ENCODE measurements around the gene XYLT1.
"Not testable (repeated sequence)": the region's sequence is repeated elsewhere in the genome, so short reads cannot be mapped to it uniquely, and the experiment has no call there.

The XYLT1 gene, protein sequence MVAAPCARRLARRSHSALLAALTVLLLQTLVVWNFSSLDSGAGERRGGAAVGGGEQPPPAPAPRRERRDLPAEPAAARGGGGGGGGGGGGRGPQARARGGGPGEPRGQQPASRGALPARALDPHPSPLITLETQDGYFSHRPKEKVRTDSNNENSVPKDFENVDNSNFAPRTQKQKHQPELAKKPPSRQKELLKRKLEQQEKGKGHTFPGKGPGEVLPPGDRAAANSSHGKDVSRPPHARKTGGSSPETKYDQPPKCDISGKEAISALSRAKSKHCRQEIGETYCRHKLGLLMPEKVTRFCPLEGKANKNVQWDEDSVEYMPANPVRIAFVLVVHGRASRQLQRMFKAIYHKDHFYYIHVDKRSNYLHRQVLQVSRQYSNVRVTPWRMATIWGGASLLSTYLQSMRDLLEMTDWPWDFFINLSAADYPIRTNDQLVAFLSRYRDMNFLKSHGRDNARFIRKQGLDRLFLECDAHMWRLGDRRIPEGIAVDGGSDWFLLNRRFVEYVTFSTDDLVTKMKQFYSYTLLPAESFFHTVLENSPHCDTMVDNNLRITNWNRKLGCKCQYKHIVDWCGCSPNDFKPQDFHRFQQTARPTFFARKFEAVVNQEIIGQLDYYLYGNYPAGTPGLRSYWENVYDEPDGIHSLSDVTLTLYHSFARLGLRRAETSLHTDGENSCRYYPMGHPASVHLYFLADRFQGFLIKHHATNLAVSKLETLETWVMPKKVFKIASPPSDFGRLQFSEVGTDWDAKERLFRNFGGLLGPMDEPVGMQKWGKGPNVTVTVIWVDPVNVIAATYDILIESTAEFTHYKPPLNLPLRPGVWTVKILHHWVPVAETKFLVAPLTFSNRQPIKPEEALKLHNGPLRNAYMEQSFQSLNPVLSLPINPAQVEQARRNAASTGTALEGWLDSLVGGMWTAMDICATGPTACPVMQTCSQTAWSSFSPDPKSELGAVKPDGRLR

DNA sequence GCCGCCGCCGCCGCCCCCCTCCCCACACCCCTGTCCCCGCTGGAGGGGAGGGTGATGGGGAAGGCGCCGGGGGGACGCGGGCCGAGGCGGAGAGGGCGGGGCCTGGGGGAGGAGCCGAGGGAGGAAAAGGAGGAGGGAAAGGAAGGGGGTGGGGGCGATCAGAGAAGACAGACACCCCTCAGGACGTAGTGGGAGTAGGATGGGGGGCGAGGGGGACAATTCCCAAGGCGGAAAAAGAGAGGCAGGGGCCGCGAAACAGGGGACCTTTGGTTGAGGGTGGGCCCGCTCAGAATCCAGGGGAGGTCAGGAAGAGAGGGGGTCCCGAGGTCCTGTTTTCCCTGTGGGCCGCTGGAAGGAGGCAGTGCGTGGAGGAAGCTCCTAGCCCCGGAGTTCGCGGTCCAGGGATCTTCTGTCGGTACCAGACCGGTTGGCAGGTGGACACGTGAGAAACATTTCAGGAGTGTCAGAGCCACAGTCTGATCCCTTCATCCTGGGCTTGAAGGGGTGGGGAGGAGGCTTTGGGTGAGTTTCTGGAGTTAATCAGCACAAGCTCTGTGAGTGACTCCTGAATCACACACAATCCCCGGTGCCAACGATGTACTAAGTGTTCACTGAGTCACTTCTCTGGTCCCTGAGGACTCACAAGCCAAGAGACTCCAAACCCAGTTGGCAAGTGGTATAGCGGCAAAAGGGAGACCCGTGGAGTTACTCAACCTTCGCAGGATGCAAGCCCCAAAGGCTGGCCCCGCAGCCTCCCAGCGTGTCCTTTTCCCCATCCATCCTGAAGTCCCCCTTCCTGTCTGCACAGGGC is at the start of gene XYLT1:
XYLT1 (minus strand) TSS at position 53 of the 811 bp plus-strand sequence. CDS start 164 bp downstream, outside the sequence.
- DNase-seq (ENCODE audit: low read depth in 1 of 2, low spot score in 1 of 2): no peak

DNA sequence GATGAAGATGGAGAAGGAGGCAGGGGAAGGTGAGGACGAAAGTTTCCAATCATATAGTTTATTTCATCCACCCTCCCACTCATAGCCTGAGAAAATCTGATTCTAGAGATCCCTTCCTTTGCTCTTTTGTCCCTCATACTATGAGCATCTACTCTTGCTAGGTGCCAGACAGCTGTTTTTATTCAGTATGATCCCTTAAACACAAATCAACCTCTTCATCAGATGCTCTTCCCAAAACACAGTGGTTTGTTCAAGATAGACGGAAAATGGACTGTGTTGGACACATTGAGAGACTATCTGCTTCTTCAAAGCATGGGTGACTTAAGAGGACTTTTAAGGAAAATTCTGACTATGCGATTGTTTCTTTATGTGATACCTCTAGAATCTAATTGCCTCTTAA is 49.4 kb upstream of the XYLT1 start:
- no peak for DNase-seq (ENCODE audit: low read depth in 1 of 2, low spot score in 1 of 2)

DNA sequence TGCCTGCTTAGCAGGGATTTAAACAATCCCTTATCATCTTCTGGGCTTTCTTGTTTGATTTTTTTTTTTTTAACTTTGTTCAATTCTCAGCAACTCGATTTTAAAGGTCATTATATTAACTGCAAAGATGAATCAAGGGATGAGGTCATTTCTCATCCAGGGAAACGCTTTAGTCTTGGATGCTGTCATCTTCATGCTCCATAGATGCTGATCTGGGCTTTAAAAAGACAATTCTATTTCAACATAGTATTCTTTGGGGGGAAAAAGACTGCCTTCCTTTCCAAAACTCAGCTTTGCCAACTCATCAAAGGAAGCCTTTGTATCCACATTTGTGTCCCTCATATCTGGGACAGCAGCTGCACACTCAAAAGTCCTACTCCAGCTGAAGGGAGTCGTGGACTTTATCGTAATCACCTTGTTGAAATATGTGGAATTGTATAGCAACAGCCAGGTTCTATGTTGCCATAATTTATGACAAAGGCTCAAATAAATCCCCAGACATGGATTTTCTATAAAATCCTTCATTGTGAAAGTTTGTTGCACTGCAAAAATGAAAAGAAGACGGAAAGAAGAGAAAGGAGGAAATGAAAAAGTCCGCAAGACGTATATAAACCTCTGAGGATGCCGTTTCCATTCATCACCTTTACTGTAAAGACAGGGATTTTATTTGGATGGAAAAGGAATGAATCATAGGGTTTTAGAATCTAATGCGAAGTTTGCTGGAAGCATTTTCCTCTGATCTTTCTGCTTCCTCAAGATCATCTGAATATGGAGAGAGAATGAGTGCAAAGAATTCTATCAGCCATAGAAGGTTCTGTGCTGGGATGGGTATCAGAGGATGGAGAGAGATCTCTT is 48.6 kb upstream of the XYLT1 start:
- no peak for DNase-seq (ENCODE audit: low read depth in 1 of 2, low spot score in 1 of 2)

DNA sequence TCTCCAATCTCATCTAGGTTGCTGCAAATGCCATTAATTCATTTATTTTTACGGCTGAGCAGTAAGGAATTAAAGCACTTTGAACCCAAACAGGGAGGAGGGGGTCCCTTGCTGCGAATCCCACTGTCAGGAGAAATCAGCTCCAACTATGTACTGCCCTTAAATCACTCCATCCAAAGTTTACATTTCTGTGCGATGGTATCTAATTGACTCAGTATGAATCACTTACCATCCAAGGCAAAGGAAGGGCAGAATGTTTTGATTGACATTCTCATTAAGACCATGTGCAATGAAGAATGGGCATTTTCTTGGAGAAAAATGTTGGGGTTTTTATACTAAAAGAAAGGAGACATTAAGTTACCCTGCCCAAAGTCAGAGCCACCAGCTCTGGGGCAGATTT is 47.7 kb upstream of the XYLT1 start:
- DNase-seq (ENCODE audit: low read depth in 1 of 2, low spot score in 1 of 2): no peak

DNA sequence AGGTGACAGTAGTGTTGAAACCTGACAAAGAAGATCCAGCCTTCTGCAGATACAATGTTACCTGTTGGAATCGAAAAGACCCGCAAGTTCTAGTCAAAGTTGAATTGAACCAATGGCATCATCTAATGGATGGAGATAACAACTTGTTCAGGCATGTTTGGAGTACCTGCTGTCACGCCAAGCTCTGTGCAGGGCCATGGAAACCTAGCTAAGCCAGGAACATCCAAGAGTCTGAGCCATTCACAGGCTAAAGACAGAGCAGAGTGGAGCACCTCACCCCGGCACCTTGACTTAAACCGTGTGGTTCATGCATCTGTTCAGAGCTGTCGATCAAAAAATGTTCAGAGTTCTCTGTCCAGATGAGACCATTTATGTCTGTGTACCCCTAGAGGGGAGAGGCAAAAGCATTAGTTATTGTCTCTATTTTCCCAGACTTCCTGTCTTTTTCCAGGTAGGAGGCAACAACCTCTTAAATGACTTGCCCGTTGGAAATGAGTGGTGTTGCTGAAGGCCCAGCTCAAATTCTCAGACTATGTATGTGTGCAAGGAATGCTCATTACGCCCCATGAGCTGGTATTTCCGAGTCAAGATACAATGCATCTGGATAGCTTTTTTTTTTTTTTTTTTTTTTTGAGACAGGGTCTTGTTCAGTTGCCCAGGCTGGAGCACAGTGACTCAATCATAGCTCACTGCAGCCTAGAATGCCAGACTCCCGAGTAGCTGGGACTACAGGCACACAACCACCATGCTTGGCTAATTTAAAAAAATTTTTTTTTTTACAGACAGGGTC is 44.9 kb upstream of the XYLT1 start:
- DNase-seq (ENCODE audit: low read depth in 1 of 2, low spot score in 1 of 2): no peak

DNA sequence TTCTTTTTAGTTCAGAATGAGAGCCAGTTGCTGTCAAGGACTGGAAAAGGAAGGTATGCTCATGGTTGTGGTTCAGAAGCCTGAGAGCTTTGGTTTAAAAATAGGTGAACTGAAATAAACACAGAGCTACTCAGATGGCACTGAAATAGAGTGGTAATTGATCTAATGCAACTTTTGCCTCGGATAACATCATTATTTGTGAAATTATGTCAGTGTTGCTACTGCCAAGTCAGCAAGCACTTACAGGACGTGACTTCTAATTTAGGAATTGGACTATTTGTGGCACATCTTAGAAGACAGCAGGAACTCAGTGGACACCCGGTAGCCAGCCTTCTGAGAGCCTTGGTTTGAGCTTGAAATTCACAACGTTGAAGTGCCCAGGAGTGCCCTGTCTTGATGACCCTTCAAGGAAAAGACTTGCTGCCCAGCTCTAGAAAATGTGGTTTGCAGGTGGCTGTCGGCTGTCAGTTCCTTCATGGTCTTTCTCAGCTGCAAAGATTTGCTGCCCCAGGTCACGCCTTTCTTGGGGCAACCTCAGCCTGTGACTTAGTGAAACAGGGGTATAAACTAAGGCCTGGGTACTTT is 42.0 kb upstream of the XYLT1 start:
- DNase-seq (ENCODE audit: low read depth in 1 of 2, low spot score in 1 of 2): no peak

DNA sequence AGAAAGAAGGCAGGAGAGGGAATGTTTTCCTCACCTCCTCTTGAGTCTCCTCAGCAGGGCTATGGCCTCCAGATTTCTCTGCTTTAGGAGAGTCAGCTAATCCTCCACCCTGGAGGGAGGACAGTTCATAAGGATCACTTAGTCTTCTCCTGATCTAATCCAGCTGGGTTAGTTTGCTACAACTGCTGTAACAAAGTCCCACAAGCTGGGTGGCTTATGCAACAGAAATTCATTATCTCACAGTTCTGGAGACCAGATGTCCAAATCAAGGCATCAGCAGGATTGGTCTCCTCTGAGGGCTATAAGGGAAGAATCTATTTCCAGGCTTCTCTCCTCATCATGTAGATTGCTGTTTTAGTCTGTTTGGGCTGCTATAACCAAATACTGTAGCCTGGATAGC is 40.6 kb upstream of the XYLT1 start:
- DNase-seq (ENCODE audit: low read depth in 1 of 2, low spot score in 1 of 2): no peak

DNA sequence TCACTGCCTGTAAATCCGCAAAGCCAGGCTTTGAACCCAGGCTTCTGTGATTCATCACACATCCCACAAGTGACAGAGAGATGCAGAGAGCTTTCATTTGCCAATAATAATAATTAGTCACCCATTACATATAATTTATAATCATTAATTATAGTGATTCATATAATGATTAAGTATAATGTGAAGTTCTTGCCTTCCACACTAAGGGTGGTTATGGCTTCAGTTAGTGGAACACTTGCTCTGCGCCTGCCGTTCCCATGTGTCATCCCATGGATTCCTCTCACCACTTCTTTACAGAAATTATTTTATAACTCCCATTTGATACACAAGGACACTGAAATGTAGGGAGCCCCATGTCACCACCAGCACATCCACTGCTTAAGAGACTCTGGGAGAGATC is 39.8 kb upstream of the XYLT1 start:
- no peak for DNase-seq (ENCODE audit: low read depth in 1 of 2, low spot score in 1 of 2)

DNA sequence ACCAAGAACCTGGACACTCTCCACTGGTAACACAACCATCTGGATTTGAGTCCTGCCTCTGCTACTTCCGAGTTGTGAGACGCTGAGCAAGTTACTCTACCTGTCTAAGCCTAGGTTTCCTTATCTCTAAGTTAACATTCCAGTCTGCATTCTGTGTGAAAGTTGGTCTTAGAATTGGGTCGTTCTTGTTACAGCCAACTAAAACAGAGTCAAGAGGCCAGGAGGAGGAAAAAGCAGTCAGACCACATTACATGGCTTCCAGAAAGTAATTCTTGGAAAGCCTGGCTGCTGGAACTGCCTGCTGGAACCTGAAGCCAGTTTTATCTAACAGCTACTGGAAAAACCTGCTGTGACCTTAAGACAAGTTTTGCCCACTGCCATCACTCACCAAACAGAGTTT is 38.4 kb upstream of the XYLT1 start:
- DNase-seq (ENCODE audit: low read depth in 1 of 2, low spot score in 1 of 2): no peak

DNA sequence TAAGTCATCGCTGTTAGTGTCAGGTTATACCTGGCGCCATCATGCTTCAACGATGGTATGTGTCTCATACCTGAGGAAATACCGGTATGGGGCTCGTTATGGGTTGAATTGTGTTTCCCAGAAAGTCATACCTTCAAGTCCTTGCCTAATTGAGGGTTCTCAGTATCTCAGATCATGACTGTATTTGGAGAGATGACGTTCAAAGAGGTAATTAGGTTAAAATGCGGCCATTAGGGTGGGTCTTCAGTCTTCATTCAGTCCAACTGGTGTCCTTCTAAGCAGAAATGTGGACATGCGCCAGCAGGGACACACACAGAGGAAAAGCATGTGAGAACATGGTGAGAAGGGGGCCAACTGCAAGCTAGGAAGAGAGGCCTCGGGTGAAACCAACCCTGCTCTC is 37.5 kb upstream of the XYLT1 start:
- DNase-seq (ENCODE audit: low read depth in 1 of 2, low spot score in 1 of 2): no peak

DNA sequence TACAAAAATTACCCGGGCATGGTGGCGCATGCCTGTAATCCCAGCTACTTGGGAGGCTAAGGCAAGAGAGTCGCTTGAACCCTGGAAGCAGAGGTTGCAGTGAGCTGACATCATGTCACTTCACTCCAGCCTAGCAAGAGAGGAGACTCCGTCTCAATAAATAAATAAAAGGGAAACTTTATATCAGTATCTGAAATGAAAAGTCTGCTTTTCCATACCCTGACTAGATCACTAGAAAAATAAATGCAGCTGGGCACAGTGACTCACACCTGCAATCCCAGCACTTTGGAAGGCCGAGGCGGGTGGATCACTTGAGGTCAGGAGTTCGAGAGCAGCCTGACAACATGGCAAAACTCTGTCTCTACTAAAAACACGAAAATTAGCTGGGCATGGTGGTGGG is 36.8 kb upstream of the XYLT1 start:
- not testable (repeated sequence) for DNase-seq (ENCODE audit: low read depth in 1 of 2, low spot score in 1 of 2)

DNA sequence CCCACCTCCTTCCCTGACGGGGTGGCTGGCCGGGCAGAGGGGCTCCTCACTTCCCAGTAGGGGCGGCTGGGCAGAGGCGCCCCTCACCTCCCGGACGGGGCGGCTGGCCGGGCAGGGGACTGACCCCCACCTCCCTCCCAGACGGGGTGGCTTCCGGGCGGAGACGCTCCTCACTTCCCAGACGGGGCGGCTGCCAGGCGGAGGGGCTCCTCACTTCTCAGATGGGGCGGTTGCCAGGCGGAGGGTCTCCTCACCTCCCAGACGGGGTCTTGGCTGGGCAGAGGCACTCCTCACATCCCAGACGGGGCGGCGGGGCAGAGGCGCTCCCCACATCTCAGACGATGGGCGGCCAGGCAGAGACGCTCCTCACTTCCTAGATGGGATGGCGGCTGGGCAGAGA is 35.1 kb upstream of the XYLT1 start:
- DNase-seq (ENCODE audit: low read depth in 1 of 2, low spot score in 1 of 2): not testable (repeated sequence)

DNA sequence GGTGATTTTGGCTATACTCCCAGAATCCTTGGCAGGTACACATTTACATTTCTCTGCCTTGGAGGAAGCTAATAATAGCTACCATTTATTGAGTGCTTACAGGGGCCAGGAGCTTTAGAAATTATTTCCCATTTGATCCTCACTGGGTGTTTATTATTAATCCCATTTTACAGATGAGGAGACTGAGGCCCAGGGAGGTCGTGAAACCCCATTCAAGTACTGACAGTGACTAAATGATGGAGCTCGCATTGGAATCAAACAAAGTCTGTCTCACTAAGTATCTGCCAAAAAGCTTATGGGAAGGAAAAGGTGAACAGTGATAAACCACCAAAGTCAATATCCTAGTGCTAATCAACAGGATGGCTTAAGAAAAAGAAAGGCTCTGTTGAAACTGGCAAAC is 33.3 kb upstream of the XYLT1 start:
- no peak for DNase-seq (ENCODE audit: low read depth in 1 of 2, low spot score in 1 of 2)

DNA sequence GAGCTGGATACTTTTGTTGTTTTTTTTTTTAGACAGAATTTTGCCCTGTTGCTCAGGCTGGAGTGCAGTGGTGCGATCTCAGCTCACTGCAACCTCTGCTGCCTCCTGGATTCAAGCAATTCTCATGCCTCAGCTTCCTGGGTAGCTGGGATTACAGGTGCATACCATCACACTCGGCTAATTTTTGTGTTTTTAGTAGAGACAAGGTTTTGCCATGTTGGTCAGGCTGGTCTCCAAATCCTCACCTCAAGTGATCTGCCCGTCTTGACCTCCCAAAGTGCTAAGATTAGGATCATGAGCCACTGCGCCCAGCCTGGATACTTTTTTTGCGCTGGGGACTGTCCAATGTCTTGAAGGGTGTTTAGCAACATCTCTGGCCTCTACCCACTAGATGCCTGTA is 32.6 kb upstream of the XYLT1 start:
- DNase-seq (ENCODE audit: low read depth in 1 of 2, low spot score in 1 of 2): no peak

DNA sequence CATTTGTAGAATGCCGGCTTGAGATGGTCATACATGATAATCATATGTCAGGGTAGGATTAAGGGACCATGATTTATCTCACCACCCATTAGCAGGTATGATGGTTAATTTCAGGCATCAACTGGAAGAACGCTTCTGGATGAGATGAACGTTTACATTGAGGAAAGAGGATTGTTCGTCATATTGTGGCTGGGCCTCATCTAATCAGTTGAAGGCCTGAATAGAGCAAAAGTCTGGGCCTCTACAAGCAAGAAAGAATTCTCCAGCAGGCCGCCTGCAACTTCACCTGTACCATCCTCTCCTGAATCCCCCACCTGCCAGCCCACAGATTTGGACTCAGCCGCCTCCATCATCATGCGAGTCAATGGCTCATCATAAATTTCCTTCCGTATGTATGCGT is 30.6 kb upstream of the XYLT1 start:
- DNase-seq (ENCODE audit: low read depth in 1 of 2, low spot score in 1 of 2): no peak

DNA sequence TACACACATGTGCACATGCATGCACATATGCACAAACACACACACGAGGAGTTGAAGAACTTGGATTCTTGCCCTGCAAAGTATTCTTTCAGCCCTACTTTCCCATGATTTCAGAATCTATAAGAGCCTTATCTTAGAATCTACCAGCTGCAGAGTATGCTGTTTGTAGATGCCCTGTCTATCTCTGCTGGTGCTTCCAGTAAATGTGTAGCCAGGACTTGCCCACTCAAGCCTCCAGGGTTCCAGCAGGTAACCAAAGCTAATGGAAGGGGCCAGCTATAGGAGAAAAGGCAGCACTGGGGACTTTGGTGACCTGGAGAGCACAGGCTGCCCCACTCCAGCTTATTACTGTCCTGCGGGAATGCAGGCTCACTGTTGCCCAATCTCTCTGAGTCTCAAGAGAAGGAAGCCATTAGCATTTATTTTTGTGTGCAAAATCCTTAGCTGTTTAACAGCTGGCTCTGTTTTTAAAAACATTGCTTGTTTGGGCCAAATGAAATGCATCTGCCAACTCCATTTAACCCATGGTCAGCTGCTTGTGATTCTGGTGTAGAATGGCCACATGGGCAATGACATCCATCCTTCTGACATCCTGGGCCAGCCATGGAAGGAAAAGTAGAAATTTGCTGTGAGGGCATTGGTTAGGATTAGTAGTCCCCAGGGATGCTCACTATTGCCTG is 28.6 kb upstream of the XYLT1 start:
- DNase-seq (ENCODE audit: low read depth in 1 of 2, low spot score in 1 of 2): no peak

DNA sequence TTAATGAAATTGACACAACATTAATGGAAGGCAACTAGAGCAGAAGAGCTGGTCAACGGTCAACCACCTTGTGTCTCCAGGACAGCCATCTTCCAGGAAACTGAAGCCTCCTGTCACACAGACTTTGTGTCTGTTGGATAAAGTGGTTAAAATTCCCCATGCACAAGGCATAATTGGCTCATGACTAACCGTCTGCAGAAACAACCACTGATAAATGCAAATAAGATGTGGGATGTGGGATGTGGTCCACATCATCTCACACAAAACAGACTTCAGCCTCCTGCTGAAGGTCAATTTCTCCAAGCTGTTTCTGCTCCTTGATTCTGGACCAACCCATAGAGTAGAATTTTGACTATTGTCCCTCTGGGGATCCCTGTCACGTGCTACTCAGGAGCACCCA is 26.9 kb upstream of the XYLT1 start:
- DNase-seq (ENCODE audit: low read depth in 1 of 2, low spot score in 1 of 2): no peak

DNA sequence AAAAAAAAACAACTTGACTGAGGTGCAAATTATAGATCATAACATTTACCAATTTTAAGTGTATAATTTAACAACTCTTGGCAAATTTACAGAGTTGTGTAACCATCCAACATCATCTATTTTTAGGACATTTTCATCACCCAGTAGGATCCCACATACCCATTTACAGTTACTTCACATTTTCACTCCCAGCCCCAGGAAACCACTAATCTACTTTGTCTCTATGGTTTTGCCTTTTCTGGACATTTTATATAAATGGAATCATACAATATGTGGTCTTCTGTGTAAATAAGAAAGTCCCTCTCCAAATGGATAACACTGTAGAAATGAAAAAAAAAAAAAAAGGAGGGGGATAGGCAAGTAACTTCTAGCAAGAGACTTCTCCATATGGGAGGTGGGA is 26.1 kb upstream of the XYLT1 start:
- DNase-seq (ENCODE audit: low read depth in 1 of 2, low spot score in 1 of 2): no peak

DNA sequence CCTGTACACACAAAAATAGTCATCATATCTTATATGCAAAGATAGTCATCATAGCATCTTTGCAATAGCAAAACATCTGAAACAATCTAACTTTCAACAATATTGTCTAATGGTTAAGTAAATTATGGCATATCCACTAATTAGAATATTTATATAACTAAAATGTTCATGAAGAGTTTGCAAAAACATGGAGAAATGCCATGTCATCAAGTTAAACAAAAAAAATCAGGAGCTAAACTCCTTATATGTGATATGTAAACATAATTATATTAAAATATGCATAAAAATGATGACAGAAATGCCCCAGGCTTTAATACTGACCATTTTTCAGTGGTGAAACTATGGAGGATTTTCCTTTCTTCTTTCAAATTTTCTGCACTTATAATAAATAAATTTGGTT is 22.3 kb upstream of the XYLT1 start:
- DNase-seq (ENCODE audit: low read depth in 1 of 2, low spot score in 1 of 2): no peak
